Calu3 (cell line): Measurements from ENCODE around the gene APBA2. TPM values are rescaled to one million over a fixed set of nuclear protein-coding genes. Genes with fewer than 3 reads are reported as not detected.

Experiments used
- BruUV-seq: library from RNA; stranded (reverse); fragments of 400-500 nt; replicated peaks from 2 replicates; lab custom pipeline; 2021; lab: Mats Ljungman, UMichigan
- CTCF ChIA-PET: fragments of 300-600 bp; sonication (Branson Sonifier 250); formaldehyde crosslinking; loops from one replicate; lab custom pipeline; 2022; ENCODE audit warnings: antibody characterized with exemption; lab: Charles Lee
- DNase-seq: peaks from one replicate; pipeline ENCODE4 v3.0.0; 2022
- H3K27ac Mint-ChIP-seq: one replicate; pipeline ENCODE4 v1.8.0; 2022; ENCODE audit warnings: mixed read lengths; ENCODE audit not compliant: unreplicated experiment
- H3K27me3 Mint-ChIP-seq: one replicate; pipeline ENCODE4 v1.8.0; 2022; ENCODE audit warnings: mixed read lengths; ENCODE audit not compliant: unreplicated experiment
- H3K36me3 Mint-ChIP-seq: one replicate; pipeline ENCODE4 v1.8.0; 2022; ENCODE audit warnings: mild to moderate bottlenecking, moderate library complexity, mixed read lengths; ENCODE audit not compliant: insufficient read depth, unreplicated experiment
- H3K4me1 Mint-ChIP-seq: one replicate; pipeline ENCODE4 v1.8.0; 2022; ENCODE audit warnings: mild to moderate bottlenecking, low read depth, mixed read lengths; ENCODE audit not compliant: unreplicated experiment
- H3K4me3 Mint-ChIP-seq: one replicate; pipeline ENCODE4 v1.8.0; 2022; ENCODE audit warnings: mild to moderate bottlenecking, low read depth, moderate library complexity, mixed read lengths; ENCODE audit not compliant: unreplicated experiment
- H3K9me3 Mint-ChIP-seq: one replicate; pipeline ENCODE4 v1.8.0; 2022; ENCODE audit warnings: low read depth, mixed read lengths; ENCODE audit not compliant: unreplicated experiment
- intact Hi-C: fragments of 100-400 bp; cut with micrococcal nuclease; formaldehyde crosslinking; loops from one replicate; pipeline ENCODE4 v1.10.0; 2022; ENCODE audit not compliant: unreplicated experiment
- total RNA-seq: library from RNA; stranded (reverse); gene quantifications from 2 replicates; pipeline ENCODE4 v1.2.3, GENCODE V29; 2022
- TF ChIP-seq, protein P1 (sequence below): fragments of 200-600 bp; IDR thresholded peaks from one replicate; pipeline ENCODE4 v1.8.0; 2022; ENCODE audit warnings: antibody characterized with exemption; ENCODE audit not compliant: unreplicated experiment

The APBA2 gene
- total RNA-seq, 1 experiment from 2014 or later: not detected

DNA sequence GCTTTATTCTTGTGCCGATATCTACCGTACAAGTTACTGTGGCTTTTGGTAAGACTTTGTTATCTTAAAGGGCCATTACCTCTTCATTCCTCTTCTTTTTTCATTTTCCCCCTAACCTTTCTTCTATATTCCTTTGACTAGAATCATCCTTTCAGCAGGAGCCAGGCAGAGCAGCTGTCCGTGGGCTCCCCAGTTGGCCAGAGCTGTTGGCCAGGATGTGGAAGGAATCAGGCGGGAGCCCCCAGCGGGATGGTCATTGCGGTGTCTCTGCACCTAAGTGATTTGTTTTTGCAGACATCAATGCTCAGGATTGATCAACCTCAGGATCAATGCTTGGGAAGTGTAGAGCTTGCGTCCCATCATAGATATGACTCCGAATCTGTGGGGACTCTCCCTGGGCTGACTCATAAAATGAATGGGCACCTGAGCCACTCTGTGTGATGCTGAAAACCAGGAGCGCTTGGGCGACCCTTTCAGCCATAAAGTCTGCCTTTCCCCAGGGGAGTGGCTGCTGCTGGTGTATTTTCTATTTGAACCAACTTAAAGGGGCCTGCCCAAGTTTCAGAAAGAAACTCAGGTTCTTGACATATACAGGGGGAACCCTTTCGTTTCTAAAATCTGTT is 21.7 kb downstream of the APBA2 start:
- no peak overlapping the region for H3K27ac Mint-ChIP-seq
- H3K9me3 Mint-ChIP-seq: no peaks in the 10 kb centered on the region
- H3K27me3 Mint-ChIP-seq: no peaks in the 10 kb centered on the region
- intact Hi-C loops: no loop called here
- DNase-seq: no peak
- H3K4me1 Mint-ChIP-seq: no peaks in the 10 kb centered on the region
- CTCF ChIA-PET: no interaction called here
- H3K36me3 Mint-ChIP-seq: no peaks in the 10 kb centered on the region
- no TSS peak for BruUV-seq
- TF ChIP-seq, protein P1, sequence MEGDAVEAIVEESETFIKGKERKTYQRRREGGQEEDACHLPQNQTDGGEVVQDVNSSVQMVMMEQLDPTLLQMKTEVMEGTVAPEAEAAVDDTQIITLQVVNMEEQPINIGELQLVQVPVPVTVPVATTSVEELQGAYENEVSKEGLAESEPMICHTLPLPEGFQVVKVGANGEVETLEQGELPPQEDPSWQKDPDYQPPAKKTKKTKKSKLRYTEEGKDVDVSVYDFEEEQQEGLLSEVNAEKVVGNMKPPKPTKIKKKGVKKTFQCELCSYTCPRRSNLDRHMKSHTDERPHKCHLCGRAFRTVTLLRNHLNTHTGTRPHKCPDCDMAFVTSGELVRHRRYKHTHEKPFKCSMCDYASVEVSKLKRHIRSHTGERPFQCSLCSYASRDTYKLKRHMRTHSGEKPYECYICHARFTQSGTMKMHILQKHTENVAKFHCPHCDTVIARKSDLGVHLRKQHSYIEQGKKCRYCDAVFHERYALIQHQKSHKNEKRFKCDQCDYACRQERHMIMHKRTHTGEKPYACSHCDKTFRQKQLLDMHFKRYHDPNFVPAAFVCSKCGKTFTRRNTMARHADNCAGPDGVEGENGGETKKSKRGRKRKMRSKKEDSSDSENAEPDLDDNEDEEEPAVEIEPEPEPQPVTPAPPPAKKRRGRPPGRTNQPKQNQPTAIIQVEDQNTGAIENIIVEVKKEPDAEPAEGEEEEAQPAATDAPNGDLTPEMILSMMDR: no peak
- no peak overlapping the region for H3K4me3 Mint-ChIP-seq

DNA sequence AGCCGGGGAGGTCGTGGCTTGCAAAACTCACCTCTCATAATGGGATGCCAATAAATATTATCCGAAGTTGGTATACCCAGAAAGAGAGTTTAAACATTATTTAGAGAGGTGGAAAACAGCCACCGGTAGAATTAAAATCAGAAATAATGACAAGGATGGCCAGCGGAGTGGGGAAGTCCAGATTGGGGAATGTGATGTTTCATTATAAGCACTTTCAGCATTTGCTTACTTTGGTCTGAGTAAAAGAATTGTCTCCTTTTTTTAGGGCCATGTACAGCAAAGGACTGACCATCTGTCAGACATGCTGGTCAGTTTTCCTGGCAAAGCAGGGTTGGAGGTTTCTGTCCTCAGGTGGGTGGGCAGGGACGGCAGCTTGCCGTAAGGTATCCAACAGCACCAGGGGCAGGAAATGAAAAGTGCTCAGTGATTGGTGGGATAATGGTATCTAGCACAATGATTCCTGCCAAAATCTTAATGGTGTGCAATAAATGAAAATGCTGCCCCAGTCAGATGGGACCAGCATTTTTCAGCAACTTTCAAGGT is 24.3 kb downstream of the APBA2 start:
- Mint-ChIP-seq H3K27me3 (no peaks in the 10 kb centered on the region), H3K4me1 (no peaks in the 10 kb centered on the region), H3K36me3 (no peaks in the 10 kb centered on the region), H3K9me3 (no peaks in the 10 kb centered on the region), H3K27ac (no peak overlapping the region), H3K4me3 (no peak overlapping the region)
- intact Hi-C loops: no loop called here
- no TSS peak for BruUV-seq
- no peak for DNase-seq
- CTCF ChIA-PET: no interaction called here
- TF ChIP-seq, protein P1: no peak

DNA sequence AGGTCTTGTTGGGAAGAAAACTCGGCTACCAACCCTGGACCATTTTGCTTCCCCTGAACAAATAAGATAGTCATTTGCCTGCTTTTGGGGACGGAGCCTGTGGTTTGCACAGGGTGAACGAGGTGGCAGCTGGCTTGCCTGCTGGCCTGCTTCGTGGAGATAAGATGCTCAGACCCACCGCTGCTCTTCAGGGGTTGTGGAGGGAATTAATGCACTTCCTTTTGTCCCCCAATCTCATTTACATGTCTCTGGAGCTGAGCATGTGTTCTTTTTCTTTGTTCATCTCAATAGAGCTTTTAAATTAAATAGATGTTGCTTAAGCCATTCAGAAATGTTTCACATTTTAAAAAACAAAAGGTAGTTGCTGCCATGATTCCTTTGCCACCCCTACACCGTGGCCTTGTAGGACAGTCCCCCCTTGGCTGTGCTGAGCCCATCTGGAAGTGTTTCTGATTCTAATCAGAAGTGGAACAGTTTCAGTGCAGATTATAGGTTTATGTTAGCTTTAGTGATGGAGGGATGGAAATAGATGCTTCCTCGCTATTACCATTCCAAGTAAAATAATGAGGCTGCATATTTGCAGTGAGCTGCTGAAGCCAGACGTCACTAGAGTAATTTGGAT is 25.6 kb downstream of the APBA2 start:
- TF ChIP-seq, protein P1: no peak
- CTCF ChIA-PET: no interaction called here
- no peak for DNase-seq
- Mint-ChIP-seq H3K4me1 (no peaks in the 10 kb centered on the region), H3K36me3 (no peaks in the 10 kb centered on the region), H3K4me3 (no peak overlapping the region), H3K27ac (no peak overlapping the region), H3K27me3 (no peaks in the 10 kb centered on the region), H3K9me3 (no peaks in the 10 kb centered on the region)
- intact Hi-C loops: no loop called here
- BruUV-seq: no TSS peak

DNA sequence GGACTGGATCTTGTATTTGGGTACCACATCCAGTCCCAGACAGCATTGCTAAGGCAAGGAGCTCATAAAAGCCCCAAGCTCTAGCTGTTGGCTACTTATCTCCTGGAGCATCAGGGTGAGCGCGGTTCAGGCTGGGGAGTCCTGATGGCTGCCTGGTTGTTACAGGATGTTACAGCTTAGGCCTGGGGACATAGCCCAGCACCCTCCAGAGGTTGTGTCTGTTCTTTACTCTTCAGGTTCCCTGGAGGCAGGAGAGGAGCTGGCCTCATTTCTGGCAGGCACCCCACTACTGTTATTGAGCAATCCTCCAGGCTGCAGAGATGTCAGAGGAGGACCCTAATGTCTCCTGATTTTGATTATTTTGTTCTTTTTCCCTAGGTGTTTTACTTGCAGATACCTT is 26.6 kb downstream of the APBA2 start:
- no peak for DNase-seq
- TF ChIP-seq, protein P1: no peak
- no peak overlapping the region for H3K4me3 Mint-ChIP-seq
- no peaks in the 10 kb centered on the region for H3K27me3 Mint-ChIP-seq
- CTCF ChIA-PET: no interaction called here
- H3K4me1 Mint-ChIP-seq: no peaks in the 10 kb centered on the region
- BruUV-seq: no TSS peak
- no peak overlapping the region for H3K27ac Mint-ChIP-seq
- no peaks in the 10 kb centered on the region for H3K9me3 Mint-ChIP-seq
- intact Hi-C loops: no loop called here
- no peaks in the 10 kb centered on the region for H3K36me3 Mint-ChIP-seq
